GM21528 (cell line): ENCODE measurements around the gene MPST.
"Not testable (repeated sequence)": the region's sequence is repeated elsewhere in the genome, so short reads cannot be mapped to it uniquely, and the experiment has no call there.

ENCODE experiments used
- ATAC-seq: cut with Tn5 transposase; IDR thresholded peaks from one replicate; pipeline ENCODE4 v1.9.1; 2021; ENCODE audit warnings: mild to moderate bottlenecking, moderate library complexity; ENCODE audit not compliant: unreplicated experiment, low FRiP score

MPST gene

DNA sequence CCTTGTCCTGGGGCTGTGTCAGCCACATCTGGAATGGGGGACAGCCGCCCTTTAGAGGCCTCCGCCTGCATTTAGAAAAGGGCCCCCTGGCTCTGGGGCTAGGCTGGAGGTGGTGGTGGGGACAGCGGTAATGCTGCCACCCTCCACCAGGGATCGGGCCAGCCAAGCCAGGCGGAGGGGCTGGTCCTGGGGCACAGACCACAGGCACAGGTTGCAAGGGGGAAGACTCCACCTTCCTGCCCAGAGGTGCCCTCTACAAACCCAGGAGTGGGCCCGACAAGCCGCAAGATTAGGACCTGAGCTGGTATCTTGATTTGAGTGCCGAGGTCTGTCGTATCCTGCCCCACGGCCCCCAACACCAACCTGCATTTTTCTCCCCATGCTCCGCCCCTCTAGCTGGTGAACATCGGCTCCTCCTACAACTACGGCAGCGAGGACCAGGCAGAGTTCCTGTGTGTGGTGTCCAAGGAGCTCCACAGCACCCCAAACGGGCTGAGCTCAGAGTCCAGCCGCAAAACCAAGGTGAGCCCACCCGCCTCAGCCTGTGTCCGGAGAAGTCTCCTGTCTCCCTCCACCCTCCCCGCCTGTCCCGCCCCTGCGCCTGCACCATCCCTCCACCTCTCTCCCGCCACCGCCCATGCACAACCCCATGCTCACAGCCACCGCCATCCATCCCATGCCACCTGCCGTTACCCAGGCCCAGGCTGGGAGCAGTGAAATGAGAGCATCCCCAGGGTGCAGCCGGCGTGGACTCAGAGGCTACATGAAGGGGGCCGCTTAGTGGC is 39.6 kb downstream of the MPST start:
- no peak for ATAC-seq

DNA sequence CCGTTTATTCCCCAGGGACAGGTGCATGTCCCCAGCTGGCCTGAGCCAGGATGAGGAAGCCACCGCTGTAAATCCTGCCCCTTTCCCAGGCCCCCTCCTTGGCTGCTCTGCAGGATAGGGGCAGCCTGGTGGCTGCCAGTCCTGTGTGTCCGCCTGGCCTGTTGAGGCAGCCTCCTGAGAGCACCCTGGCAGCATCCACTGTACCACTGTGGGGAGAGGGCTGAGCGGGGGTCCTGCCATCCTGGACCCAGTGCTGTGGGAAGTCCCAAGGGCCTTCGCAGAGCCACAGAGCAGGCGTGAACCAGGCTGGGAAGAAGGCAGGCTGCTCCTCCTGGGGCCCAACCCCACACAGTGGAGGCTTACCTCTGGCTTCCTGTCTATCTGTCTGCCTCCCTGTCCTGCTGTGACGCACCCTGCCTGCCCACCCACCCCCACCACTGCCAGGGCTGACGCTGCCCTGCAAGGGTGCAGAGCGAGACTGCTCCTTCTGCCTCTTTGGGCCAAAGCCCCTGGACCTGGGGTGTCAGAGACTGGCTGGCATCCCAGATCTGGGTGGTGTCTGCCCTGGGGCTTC is 40.4 kb downstream of the MPST start:
- ATAC-seq = no peak

DNA sequence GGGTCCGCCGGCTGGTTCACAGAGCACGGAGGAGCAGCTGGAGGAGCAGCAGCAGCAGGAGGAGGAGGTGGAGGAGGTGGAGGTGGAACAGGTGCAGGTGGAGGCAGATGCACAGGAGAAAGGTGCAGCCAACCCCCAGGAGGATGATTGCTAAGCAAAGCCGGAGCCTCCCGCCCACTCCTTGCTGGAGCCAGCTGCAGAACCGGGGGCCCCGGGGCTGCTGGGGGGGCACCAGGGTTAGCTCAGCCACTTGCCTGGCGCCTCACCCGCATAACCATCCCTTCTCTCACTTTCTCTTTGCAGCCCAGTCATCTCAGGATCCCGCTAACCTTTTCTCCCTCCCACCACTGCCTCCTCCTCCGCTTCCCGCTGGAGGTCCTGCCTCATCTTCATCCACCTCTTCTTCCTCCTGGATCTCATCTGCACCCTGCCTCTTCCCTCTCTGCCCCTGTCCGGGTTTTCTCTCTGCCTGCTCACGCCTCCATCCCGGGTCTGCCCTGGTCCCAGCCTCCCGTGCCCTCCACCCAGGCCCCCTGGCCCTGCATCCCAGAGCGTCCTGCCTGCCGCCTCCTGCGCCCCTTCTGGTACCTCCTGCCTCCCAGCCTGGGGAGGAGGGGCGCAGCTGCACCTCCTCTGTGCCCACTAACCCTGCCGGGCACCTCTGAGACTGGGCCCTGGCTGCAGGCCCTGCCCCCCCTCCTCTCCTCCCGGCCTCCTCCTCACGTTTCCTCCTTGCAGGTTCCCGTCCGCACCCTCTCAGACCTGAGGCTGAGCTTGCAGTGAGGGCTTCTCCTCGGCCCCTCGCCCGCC is 41.5 kb downstream of the MPST start:
- ATAC-seq = no peak

GRCh38 chr22:37061611-37062375 is 42.3 kb downstream of the MPST start:
- no peak for ATAC-seq

DNA sequence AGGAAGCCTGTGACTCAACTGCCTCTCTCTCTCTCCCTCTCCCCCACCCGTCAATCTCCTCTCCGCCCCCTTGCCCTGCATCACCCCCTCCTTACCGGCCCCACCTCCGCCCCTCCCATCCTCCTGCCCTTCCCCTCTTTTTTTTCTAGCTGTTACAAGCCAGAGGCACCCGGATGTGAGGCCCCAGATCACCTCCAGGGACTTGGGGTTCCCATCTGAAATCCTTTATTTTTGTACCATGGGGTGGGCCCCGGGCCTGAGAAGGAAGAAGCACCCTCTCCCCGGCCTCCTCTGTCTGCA is 42.8 kb downstream of the MPST start:
- no peak for ATAC-seq

DNA sequence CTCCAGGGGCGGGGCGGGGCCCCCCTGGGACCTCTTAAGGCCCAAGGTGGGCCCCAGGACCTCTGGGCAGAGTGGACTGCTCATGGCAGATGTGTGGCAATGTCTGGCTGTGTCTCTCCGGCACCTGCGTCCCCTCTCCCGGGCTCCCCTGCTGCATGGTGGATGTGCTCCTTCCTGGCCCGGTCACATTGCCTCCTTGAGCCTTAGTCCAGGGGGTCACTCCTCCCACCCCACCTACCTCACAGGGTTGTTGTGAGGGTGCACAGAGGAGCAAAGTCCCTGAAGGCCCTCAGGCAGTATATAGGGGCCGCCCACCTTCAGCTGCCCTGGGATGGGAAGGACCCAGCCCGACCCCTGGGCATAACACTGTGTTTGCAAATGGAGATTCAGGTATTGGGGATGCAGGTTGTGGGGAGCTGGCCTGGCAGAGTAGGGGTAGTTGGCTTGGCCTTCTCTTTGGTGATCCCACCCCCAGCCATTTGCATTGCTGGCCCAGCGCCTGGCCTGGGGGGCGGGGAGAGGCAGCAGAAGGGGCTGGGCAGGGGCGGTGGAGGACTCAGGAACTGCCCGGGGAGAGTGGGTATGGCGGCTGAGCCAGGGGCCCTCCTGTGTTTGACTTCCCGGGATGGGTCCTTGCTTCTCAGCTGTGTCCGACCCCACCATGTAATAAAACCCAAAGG is 43.3 kb downstream of the MPST start:
- ATAC-seq = no peak

GRCh38 chr22:37063431-37064420 is 44.2 kb downstream of the MPST start:
- ATAC-seq = no peak

DNA sequence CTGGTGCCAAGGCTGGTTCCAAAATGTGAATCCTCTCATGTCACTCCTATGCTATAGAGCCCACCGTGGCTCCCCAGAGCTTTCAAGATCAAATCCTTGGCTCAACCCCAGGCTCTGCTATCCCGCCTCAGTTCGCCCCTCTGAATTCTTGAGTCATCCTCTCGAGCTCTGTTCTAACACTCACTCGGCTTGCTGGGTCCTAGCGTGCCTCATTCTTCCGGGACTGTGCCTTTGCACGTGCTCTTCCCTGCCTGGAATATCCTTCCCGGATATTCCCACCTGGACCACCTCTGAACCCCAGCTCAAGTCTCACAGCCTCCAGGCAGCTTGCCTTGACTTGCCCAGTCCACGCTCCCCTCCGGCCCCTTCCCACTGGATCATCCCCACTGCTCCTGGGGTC is 45.0 kb downstream of the MPST start:
- no peak for ATAC-seq

DNA sequence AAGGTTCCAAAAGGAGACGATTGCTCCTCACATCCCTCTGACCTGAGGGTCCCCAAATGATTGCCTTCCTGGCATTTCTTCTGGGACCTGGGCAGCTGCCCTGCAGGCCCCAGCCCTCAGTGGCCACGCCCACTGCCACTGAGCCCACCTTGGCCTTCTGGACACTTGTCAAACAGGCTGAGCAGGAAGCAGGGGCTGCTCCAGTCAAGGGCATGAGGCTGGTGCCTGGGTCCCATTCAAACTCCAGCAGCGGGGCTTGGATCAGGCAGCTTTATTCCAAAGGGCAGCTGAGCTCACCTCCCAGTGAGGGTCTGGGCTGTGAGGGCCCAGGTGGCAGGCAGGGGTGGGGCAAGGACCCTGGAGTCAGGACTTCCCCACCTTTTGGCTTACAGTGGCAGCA is 45.6 kb downstream of the MPST start:
- ATAC-seq = no peak

GRCh38 chr22:37065961-37066360 is 46.4 kb downstream of the MPST start:
- no peak for ATAC-seq

DNA sequence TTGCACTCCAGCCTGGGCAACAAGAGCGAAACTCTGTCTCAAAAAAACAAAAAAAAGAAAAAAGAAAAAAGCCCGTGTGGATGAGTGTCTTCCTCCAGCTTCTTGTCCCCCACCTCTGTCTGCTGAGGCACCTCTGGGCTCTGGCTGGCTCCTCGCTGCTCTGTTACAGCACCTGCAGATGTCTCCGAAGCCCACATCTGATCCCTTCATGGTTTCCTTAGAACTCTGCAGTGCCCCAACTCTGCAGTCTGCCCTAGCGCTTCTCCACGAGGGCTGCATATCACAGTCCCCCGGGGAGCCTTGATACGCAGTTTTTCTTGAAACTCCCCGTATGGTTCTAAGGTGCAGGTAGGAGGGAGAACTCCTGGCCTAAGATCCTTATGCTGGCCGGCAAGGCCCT is 47.9 kb downstream of the MPST start:
- no peak for ATAC-seq

DNA sequence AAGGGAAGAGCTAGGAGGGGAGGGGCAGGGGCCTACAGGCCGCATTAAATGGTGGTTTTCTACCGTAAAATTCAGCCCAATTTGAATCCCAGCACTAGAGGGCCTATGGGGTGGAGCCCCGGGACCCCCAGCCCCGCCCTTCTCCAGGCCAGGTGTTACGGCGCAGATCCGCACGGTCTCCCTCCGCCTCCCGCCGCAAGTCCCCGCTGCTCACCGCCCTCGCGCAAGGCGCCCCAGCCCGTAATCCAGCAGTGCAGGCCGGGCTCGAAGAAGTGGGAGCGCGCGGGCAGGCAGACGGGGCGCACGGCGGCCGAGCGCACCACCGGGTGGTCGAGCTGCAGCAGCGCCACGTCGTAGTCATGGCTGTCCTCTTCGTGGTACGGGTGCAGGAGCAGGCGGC is 49.3 kb downstream of the MPST start:
- no peak for ATAC-seq

GRCh38 chr22:37069319-37069718 is 49.8 kb downstream of the MPST start:
- no peak for ATAC-seq

GRCh38 chr22:37069719-37070118 is 50.2 kb downstream of the MPST start:
- no peak for ATAC-seq

DNA sequence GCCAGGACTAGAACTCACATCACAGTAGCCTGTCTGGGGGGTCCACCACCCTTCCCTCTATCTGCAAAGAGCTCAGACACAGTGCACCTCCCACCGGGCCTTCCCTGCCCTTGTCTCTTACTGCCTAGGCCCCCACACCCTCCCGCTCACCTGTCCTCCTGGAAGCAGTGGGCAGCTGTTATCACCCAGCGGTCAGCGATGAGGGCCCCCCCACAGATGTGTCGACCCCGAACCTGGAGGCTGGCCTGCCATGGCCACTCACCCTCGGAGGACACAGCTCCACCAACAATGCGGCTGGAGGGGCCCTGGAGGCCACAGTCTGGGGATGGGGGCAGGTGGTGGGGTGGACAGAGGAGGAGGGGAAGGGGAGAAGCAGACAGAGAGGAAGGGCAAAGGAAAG is 50.8 kb downstream of the MPST start:
- ATAC-seq = no peak

GRCh38 chr22:37070744-37071143 is 51.2 kb downstream of the MPST start:
- ATAC-seq = no peak

GRCh38 chr22:37071850-37072592 is 52.5 kb downstream of the MPST start:
- ATAC-seq = not testable (repeated sequence)

- no peak for ATAC-seq
Observed at GRCh38 chr22:37072673-37073072, 53.1 kb downstream of the MPST start.

GRCh38 chr22:37074537-37074936 is 55.0 kb downstream of the MPST start:
- no peak for ATAC-seq
